Right ventricle myocardium inferior (tissue), 1 donor: ENCODE results near the gene PGAM4. TPM values are rescaled to one million over a fixed set of nuclear protein-coding genes. Genes with fewer than 3 reads are reported as not detected.
"Not testable (repeated sequence)": the region's sequence is repeated elsewhere in the genome, so short reads cannot be mapped to it uniquely, and the experiment has no call there.

Experiments
- ATAC-seq: fragments of 200-7000 bp; cut with Tn5 transposase; one replicate; pipeline ENCODE4 v1.9.1; 2020; ENCODE audit warnings: mild to moderate bottlenecking, moderate library complexity
- DNase-seq: peaks from one replicate; pipeline ENCODE4 v3.0.0; 2021; ENCODE audit errors: missing footprints
- intact Hi-C: fragments of 100-400 bp; cut with DNase I; formaldehyde crosslinking; loops from one replicate; pipeline ENCODE4 v1.11.0; 2022
- total RNA-seq: library from RNA; stranded (reverse); fragmentation: NEBNext Ultra II Directional; extraction: Animal tissue kit (Norgen Biotek cat#: 25700); gene quantifications from one replicate; pipeline ENCODE4 v1.2.1, GENCODE V29; 2021
- donor health status: DM: no; HTN: yes; CAD: no; lungs with severe emphysema.

PGAM4 gene
- total RNA-seq, 1 donor from 2014 or later: not detected

DNA sequence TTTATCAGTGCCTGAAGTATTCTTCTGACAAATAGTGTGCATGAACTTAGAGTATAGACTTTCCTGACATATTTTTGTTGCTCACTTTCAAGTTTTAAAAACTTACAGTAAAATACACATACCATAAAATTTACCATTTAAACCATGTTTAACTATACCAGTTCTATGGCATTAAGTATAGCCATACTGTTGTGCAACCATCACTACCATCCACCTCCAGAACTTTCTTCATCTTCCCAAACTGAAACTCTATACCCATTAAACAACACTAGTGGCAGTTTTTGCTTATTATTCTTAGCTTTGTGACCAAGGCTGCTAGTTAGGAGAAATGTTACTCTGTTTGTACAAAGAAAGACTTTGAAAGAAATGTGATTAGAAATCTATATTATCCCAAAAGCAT is 33.1 kb downstream of the PGAM4 start:
- DNase-seq (no peak), ATAC-seq (no peak)
- intact Hi-C loops: no loop called here

GRCh38 chrX:77935886-77936285 is 33.6 kb downstream of the PGAM4 start:
- intact Hi-C loops: no loop called here
- no peak for ATAC-seq
- DNase-seq: no peak

DNA sequence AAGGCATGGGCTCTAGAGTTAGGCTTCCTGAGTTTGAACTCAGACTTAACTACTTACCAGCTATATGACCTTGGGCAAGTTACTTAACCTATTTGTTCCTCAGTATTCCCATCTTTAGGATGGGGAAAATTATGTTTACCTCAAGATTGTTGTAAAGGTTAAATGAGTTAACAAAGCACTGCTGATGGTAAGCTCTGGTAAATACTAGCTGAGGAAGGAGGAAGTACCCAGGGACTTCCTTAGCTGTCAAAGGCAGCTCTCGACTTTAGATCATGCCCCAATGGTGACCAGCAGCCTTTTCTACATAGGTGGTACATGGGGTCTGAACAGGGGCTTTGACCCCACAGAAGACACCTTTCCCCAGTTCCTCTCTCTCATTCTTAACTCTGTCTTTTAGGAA is 38.9 kb downstream of the PGAM4 start:
- intact Hi-C loops: no loop called here
- no peak for ATAC-seq

DNA sequence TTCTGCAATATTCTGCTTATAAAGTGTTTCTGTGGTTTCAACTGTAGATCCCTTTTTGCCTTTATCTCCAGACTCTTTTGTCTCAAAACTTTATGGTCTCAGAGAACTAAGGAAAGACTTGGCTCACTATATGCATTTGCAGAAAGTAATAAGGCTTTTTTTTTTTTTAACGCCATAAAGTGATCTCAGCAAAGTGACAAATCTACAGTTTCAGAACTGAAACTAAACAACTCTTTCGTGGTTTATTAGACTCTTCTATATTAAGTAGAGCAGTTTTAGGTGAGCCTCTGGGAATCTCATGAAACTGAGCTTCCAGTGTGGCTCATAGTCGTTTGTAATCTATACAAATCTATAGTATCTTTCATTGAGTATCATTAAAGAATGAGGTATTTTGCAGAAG is 43.7 kb downstream of the PGAM4 start:
- DNase-seq (no peak), ATAC-seq (no peak)
- intact Hi-C loops: no loop called here

More for the DNA sequence above, 38.9 kb downstream of the PGAM4 start:
- no peak for DNase-seq

DNA sequence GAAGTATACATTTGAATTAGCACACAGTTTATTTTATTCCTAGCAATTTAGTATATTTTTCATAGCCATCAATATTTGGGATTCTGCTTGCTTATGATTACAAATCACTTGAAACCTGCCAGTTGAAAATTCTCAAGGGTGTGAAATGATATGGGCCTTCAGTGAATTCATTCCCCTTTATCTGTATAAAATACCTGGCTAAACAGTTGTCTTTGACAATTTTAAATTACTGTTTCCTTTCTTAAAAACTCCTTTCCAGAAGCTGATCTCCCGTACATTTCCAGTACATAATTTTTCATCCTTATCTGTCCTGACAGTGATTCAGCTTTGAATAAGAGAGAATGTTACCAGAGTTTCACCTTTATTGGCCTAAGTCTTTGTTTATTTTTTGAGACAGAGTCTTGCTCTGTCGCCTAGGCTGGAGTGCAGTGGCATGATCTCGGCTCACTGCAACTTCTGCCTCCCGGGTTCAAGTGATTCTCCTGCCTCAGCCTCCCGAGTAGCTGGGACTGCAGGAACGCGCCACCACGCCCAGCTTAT is 45.0 kb downstream of the PGAM4 start:
- DNase-seq: no peak
- no peak for ATAC-seq
- intact Hi-C loops: no loop called here

DNA sequence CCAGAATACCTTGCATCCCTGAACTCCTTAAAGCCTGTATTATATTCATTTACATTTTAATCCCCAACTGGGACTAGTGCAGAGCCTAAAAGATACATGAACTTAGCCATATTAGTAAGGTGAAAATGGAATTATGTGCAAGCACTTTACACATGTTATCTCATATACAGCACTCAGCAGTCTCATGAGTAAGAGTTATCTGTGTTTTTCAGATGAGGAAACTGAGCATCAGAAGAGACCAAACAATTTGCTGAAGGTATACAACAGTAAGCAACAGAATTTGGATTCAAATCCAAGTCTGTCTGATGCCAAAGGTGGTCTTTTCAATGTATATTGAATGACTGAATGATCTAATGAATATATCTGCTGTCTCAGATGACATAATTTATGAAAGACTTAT is 46.7 kb downstream of the PGAM4 start:
- no peak for DNase-seq
- no peak for ATAC-seq
- intact Hi-C loops: no loop called here

DNA sequence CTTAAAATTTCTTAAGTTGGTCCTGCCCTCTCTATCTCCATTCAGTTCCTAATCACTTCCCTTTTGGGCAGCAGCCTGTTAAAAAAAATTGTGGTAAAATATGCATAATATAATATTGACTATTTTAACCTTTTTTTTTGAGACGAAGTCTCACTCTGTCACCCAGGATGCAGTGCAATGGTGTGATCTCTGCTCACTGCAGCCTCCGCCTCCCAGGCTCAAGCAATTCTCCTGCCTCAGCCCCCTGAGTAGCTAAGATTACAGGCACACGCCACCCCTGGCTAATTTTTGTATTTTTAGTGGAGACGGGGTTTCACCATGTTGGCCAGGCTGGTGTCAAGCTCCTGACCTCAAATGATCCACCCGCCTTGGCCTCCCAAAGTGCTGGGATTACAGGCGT is 50.1 kb downstream of the PGAM4 start:
- ATAC-seq, intact Hi-C loops, DNase-seq: not testable (repeated sequence)

DNA sequence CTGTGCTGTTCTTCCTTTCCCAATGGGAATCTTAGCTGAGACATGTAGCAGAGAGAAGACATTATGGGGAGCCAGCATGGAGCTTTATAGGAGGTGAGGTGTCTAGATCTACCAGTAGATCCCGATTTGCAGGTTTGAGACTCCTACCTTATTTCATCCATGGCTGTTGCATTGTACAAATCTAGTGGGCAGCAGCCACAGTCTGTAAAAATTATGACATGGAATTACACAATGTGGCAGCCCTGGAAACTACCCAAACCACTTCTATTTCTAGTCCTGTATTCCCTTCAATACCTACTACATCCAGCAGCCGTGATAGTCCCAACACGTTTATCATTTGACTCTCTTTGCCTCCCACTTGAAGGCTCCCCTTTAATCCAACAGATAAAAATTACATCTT is 50.9 kb downstream of the PGAM4 start:
- intact Hi-C loops: no loop called here
- DNase-seq (no peak), ATAC-seq (peak; percentile 31)

Other genes starting within 250 kb of the PGAM4 start
- 74.8 TPM for gene ATRX, start 183.4 kb downstream of the PGAM4 start, total RNA-seq
- 55.6 TPM for gene MAGT1, start 74.2 kb downstream of the PGAM4 start, total RNA-seq
- 1,849 TPM for gene COX7B, start 70.2 kb downstream of the PGAM4 start, total RNA-seq
- 5.4 TPM for gene ATP7A, start 58.9 kb downstream of the PGAM4 start, total RNA-seq
- 425 TPM for gene PGK1, start 134.6 kb upstream of the PGAM4 start, total RNA-seq
- gene TAF9B, start 170.0 kb upstream of the PGAM4 start, total RNA-seq: 18.3 TPM